Endodermal cell (in vitro differentiated cells): Measurements from ENCODE around the gene FSD1. TPM values are rescaled to one million over a fixed set of nuclear protein-coding genes. Genes with fewer than 3 reads are reported as not detected.

ENCODE experiments used
- DNase-seq: peaks from one replicate; pipeline ENCODE4 v3.0.0-alpha.2; 2017
- H3K27ac ChIP-seq: 2 replicates; pipeline ENCODE4 v1.5.1; 2013; ENCODE audit warnings: mild to moderate bottlenecking, low read depth, low read length, moderate library complexity
- H3K27me3 ChIP-seq: 2 replicates; pipeline ENCODE4 v1.6.1; 2013; ENCODE audit warnings: mild to moderate bottlenecking, low read length, moderate library complexity; ENCODE audit not compliant: insufficient read depth, control insufficient read depth, poor library complexity, severe bottlenecking
- H3K36me3 ChIP-seq: 2 replicates; pipeline ENCODE4 v1.7.0; 2013; ENCODE audit warnings: mild to moderate bottlenecking, low read length, moderate library complexity; ENCODE audit not compliant: control insufficient read depth, insufficient read depth
- H3K4me1 ChIP-seq: one replicate; pipeline ENCODE4 v1.7.0; 2013; ENCODE audit warnings: low read length; ENCODE audit not compliant: control insufficient read depth, insufficient read depth
- H3K4me3 ChIP-seq: 2 replicates; pipeline ENCODE4 v1.5.1; 2013; ENCODE audit warnings: mild to moderate bottlenecking, low read length, moderate library complexity
- H3K9ac ChIP-seq: 2 replicates; pipeline ENCODE4 v1.6.1; 2013; ENCODE audit warnings: mild to moderate bottlenecking, low read length, moderate library complexity; ENCODE audit not compliant: poor library complexity, severe bottlenecking; ENCODE audit errors: extremely low read depth
- H3K9me3 ChIP-seq: 2 replicates; pipeline ENCODE4 v1.6.1; 2013; ENCODE audit warnings: mild to moderate bottlenecking, low read length, moderate library complexity; ENCODE audit not compliant: control insufficient read depth
- H3K27ac Mint-ChIP-seq: 2 replicates; pipeline ENCODE4 v1.8.0; 2020; ENCODE audit warnings: mixed read lengths
- H3K27me3 Mint-ChIP-seq: 2 replicates; pipeline ENCODE4 v1.8.0; 2021; ENCODE audit warnings: mild to moderate bottlenecking, mixed read lengths; ENCODE audit not compliant: insufficient read depth
- H3K36me3 Mint-ChIP-seq: 2 replicates; pipeline ENCODE4 v1.8.0; 2020; ENCODE audit warnings: low read depth, mixed read lengths
- H3K4me1 Mint-ChIP-seq: 2 replicates; pipeline ENCODE4 v1.8.0; 2020; ENCODE audit warnings: mixed read lengths
- H3K4me3 Mint-ChIP-seq: 2 replicates; pipeline ENCODE4 v1.8.0; 2020; ENCODE audit warnings: mild to moderate bottlenecking, moderate library complexity, mixed read lengths
- H3K9me3 Mint-ChIP-seq: 2 replicates; pipeline ENCODE4 v1.8.0; 2020; ENCODE audit warnings: mild to moderate bottlenecking, mixed read lengths
- WGBS, 2 experiments: methylation state at CpG; one replicate each; pipeline versions ENCODE4 v1.1.5 to v1.1.7; 2013; ENCODE audit warnings: missing lambda C conversion rate in 2 of 2, mixed read lengths in 1 of 2; ENCODE audit not compliant: insufficient coverage in 1 of 2, insufficient read length in 1 of 2; 5-methylcytosine and 5-hydroxymethylcytosine counted together
- total RNA-seq, 2 donors: library from RNA; stranded (reverse); fragmentation: NEBNext Ultra II Directional in 1 of 2; extraction: Animal tissue kit (Norgen Biotek cat#: 25700) in 1 of 2; gene quantifications; 2 replicates in 1 of 2; 3 replicates in 1 of 2; pipeline ENCODE4 v1.2.1, GENCODE V29; 2021
- TF ChIP-seq, protein P1 (sequence below): fragments of 200-600 bp; sonication (generic); conservative IDR thresholded peaks from 2 replicates; pipeline ENCODE4 v1.5.0; 2021; ENCODE audit warnings: antibody characterized with exemption, mild to moderate bottlenecking

FSD1 gene
- total RNA-seq, 2 donors from 2014 or later = 33.3 to 37.9 TPM

GRCh38 chr19:4310247-4311121 lies 6.1 kb downstream of the FSD1 start:
- H3K27me3 ChIP-seq = no peaks in the 10 kb centered on the region
- no peak overlapping the region for H3K27ac Mint-ChIP-seq
- no peaks in the 10 kb centered on the region for H3K27me3 Mint-ChIP-seq
- peaks cover 5% of the 10 kb centered on the region for H3K36me3 ChIP-seq
- no peaks in the 10 kb centered on the region for H3K4me1 Mint-ChIP-seq
- peaks cover 45% of the 10 kb centered on the region for H3K36me3 Mint-ChIP-seq
- TF ChIP-seq, protein P1, sequence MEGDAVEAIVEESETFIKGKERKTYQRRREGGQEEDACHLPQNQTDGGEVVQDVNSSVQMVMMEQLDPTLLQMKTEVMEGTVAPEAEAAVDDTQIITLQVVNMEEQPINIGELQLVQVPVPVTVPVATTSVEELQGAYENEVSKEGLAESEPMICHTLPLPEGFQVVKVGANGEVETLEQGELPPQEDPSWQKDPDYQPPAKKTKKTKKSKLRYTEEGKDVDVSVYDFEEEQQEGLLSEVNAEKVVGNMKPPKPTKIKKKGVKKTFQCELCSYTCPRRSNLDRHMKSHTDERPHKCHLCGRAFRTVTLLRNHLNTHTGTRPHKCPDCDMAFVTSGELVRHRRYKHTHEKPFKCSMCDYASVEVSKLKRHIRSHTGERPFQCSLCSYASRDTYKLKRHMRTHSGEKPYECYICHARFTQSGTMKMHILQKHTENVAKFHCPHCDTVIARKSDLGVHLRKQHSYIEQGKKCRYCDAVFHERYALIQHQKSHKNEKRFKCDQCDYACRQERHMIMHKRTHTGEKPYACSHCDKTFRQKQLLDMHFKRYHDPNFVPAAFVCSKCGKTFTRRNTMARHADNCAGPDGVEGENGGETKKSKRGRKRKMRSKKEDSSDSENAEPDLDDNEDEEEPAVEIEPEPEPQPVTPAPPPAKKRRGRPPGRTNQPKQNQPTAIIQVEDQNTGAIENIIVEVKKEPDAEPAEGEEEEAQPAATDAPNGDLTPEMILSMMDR = no peak
- H3K9me3 ChIP-seq = no peaks in the 10 kb centered on the region
- peak; percentile 87 for DNase-seq
- H3K4me3 ChIP-seq = no peak overlapping the region
- H3K9ac ChIP-seq = no peak overlapping the region
- no peak overlapping the region for H3K4me3 Mint-ChIP-seq
- H3K4me1 ChIP-seq = no peaks in the 10 kb centered on the region
- WGBS, 2 experiments = 93 to 94% methylated on average over 16 to 22 of the region's 22 CpGs
- H3K9me3 Mint-ChIP-seq = peaks cover 5% of the 10 kb centered on the region
- H3K27ac ChIP-seq = no peak overlapping the region

GRCh38 chr19:4313847-4314490 lies 9.6 kb downstream of the FSD1 start:
- H3K4me1 Mint-ChIP-seq = no peaks in the 10 kb centered on the region
- no peak overlapping the region for H3K4me3 Mint-ChIP-seq
- H3K36me3 ChIP-seq = peaks cover 5% of the 10 kb centered on the region
- H3K27me3 ChIP-seq = no peaks in the 10 kb centered on the region
- TF ChIP-seq, protein P1 = no peak
- H3K27me3 Mint-ChIP-seq = no peaks in the 10 kb centered on the region
- 85 to 93% methylated on average over 8 to 11 of the region's 12 CpGs for WGBS, 2 experiments
- DNase-seq = no peak
- no peak overlapping the region for H3K27ac Mint-ChIP-seq
- no peaks in the 10 kb centered on the region for H3K9me3 ChIP-seq
- no peaks in the 10 kb centered on the region for H3K4me1 ChIP-seq
- peaks cover 13% of the 10 kb centered on the region for H3K9me3 Mint-ChIP-seq
- no peak overlapping the region for H3K4me3 ChIP-seq
- H3K36me3 Mint-ChIP-seq = peaks cover 58% of the 10 kb centered on the region
- no peak overlapping the region for H3K27ac ChIP-seq
- no peak overlapping the region for H3K9ac ChIP-seq

DNA sequence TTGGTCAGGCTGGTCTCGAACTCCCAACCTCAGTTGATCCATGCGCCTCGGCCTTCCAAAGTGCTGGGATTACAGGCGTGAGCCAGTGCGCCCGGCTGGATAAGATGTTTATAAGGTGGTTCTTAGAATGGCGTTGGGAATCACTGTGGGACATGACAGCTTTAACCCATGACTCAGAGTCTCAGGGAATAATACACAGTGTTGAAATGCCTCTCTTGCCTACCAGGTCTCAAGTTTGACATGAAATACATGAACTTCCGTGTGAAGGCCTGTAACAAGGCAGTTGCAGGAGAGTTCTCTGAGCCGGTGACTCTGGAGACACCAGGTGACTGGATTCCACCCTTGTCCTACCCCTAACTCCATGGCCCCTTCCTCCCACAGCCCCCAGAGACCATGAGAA lies 12.6 kb downstream of the FSD1 start:
- Histone ChIP-seq H3K9ac (no peak overlapping the region), H3K27me3 (no peaks in the 10 kb centered on the region), H3K36me3 (no peaks in the 10 kb centered on the region), H3K4me1 (no peaks in the 10 kb centered on the region), H3K9me3 (peaks cover 10% of the 10 kb centered on the region), H3K4me3 (no peak overlapping the region), H3K27ac (no peak overlapping the region)
- Mint-ChIP-seq H3K36me3 (peaks cover 49% of the 10 kb centered on the region), H3K27ac (no peak overlapping the region), H3K4me1 (no peaks in the 10 kb centered on the region), H3K27me3 (no peaks in the 10 kb centered on the region), H3K4me3 (no peak overlapping the region), H3K9me3 (peaks cover 31% of the 10 kb centered on the region)
- TF ChIP-seq, protein P1 = no peak
- 95 to 98% methylated on average over 7 to 9 of the region's 9 CpGs for WGBS, 2 experiments
- DNase-seq = no peak
